Gastroesophageal sphincter (tissue), 4 donors: ENCODE results near the gene WFDC1. TPM values are rescaled to one million over a fixed set of nuclear protein-coding genes. Genes with fewer than 3 reads are reported as not detected.

ENCODE experiments used
- ATAC-seq: fragments of 150-250 bp; one replicate; pipeline ENCODE4 v1.9.1; 2016; ENCODE audit warnings: mild to moderate bottlenecking, moderate library complexity
- H3K27ac ChIP-seq, 4 donors: fragments of 200-600 bp; sonication (generic) in 3 of 4; 1 replicate in 3 of 4; 2 replicates in 1 of 4; pipeline ENCODE4 v1.5.1; 2016 to 2019
- H3K27me3 ChIP-seq: fragments of 200-600 bp; sonication (generic); one replicate; pipeline ENCODE4 v1.5.1; 2019
- H3K36me3 ChIP-seq, 2 donors: fragments of 200-600 bp; sonication (generic); one replicate each; pipeline ENCODE4 v1.5.1; 2019; ENCODE audit warnings: control low read depth in 1 of 2
- H3K4me1 ChIP-seq, 3 donors: fragments of 200-600 bp; sonication (generic); 1 replicate in 2 of 3; 2 replicates in 1 of 3; pipeline ENCODE4 v1.5.1; 2016 to 2019; ENCODE audit warnings: control low read depth in 2 of 3
- H3K4me3 ChIP-seq, 2 donors: fragments of 200-600 bp; sonication (generic); one replicate each; pipeline ENCODE4 v1.5.1; 2019; ENCODE audit warnings: mild to moderate bottlenecking in 1 of 2, moderate library complexity in 1 of 2
- H3K9me3 ChIP-seq, 3 donors: fragments of 200-600 bp; sonication (generic); one replicate each; pipeline ENCODE4 v1.5.1; 2017 to 2019; ENCODE audit warnings: control low read depth in 2 of 3
- EP300 ChIP-seq: sonication (generic); formaldehyde crosslinking; IDR thresholded peaks from one replicate; pipeline ENCODE4 v1.6.1; 2017; ENCODE audit warnings: antibody characterized with exemption, mild to moderate bottlenecking
- POLR2A ChIP-seq, 2 donors: fragments of 450-650 bp; IDR thresholded peaks; one replicate each; pipeline ENCODE4 v1.6.1; 2017; ENCODE audit warnings: antibody characterized with exemption in 2 of 2, mild to moderate bottlenecking in 2 of 2, moderate library complexity in 1 of 2
- POLR2AphosphoS5 ChIP-seq: sonication (generic); formaldehyde crosslinking; IDR thresholded peaks from one replicate; pipeline ENCODE4 v1.6.1; 2017; ENCODE audit warnings: antibody characterized with exemption
- WGBS, 2 donors: methylation state at CpG; one replicate each; pipeline ENCODE4 v1.1.5; 2018; ENCODE audit warnings: low coverage in 1 of 2; 5-methylcytosine and 5-hydroxymethylcytosine counted together
- small RNA-seq, 4 donors: library from RNA; depleted of rRNA; stranded (forward); fragments of <200 nt; gene quantifications; one replicate each; pipeline ENCODE3, GENCODE V24; 2016
- total RNA-seq, 4 donors: library from RNA; depleted of rRNA; stranded (reverse); fragments of >200 nt; gene quantifications; one replicate each; pipeline ENCODE4 v1.1.0, GENCODE V29; 2016
- TF ChIP-seq, protein P1 (sequence below), 4 experiments: fragments of 200-600 bp in 2 of 4; fragments of 450-650 bp in 2 of 4; sonication (generic) in 1 of 4; IDR thresholded peaks; one replicate each; pipeline ENCODE4 v1.5.1; 2017 to 2019; ENCODE audit warnings: antibody characterized with exemption in 4 of 4, mild to moderate bottlenecking in 2 of 4, moderate library complexity in 2 of 4

The WFDC1 gene
- total RNA-seq, 4 donors from 2014 or later = 25.0 to 53.1 (median 38.2) TPM

DNA sequence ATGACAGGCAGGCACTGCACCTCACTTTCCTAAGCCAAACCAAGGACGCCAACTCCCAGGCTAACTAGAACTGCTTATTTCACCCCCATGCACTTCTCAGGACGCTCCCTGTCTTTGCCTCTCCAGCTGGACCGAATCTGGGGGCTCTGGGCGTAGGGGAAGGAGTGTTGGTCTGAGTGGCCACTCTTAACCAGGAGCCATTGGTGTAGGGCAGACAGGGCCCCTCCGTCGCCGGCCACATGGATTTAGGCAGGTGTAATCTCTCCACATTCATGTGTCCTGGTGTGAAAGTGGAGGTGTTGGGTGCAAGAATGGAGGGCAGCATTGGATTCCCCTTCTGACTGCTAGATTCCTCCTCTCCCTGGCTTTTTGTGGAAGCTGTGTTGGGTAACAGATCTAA lies 83.4 kb downstream of the WFDC1 start:
- 80% methylated on average over 1 of the region's 7 CpGs; no CpG with 5 or more reads in 1 of the 2 donors for WGBS, 2 donors
- Histone ChIP-seq H3K27me3 (peaks cover 21% of the 10 kb centered on the region), H3K27ac (no peak overlapping the region), H3K36me3 (no peaks in the 10 kb centered on the region), H3K4me3 (no peak overlapping the region), H3K4me1 (no peaks in the 10 kb centered on the region), H3K9me3 (no peaks in the 10 kb centered on the region)
- no peak for ATAC-seq
- no peak for TF ChIP-seq POLR2AphosphoS5
- TF ChIP-seq, protein P1, sequence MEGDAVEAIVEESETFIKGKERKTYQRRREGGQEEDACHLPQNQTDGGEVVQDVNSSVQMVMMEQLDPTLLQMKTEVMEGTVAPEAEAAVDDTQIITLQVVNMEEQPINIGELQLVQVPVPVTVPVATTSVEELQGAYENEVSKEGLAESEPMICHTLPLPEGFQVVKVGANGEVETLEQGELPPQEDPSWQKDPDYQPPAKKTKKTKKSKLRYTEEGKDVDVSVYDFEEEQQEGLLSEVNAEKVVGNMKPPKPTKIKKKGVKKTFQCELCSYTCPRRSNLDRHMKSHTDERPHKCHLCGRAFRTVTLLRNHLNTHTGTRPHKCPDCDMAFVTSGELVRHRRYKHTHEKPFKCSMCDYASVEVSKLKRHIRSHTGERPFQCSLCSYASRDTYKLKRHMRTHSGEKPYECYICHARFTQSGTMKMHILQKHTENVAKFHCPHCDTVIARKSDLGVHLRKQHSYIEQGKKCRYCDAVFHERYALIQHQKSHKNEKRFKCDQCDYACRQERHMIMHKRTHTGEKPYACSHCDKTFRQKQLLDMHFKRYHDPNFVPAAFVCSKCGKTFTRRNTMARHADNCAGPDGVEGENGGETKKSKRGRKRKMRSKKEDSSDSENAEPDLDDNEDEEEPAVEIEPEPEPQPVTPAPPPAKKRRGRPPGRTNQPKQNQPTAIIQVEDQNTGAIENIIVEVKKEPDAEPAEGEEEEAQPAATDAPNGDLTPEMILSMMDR (IDR thresholded peaks at IDR 0.05) = no peak
- TF ChIP-seq EP300 = no peak
- TF ChIP-seq POLR2A (IDR thresholded peaks at IDR 0.05) = no peak

- H3K9me3 ChIP-seq = no peaks in the 10 kb centered on the region
- H3K27me3 ChIP-seq = peaks cover 21% of the 10 kb centered on the region
- no peaks in the 10 kb centered on the region for H3K36me3 ChIP-seq
- no peak overlapping the region for H3K4me3 ChIP-seq
- TF ChIP-seq EP300 = no peak
- no peak for TF ChIP-seq POLR2A (IDR thresholded peaks at IDR 0.05)
- TF ChIP-seq, protein P1 (IDR thresholded peaks at IDR 0.05) = no peak
- TF ChIP-seq POLR2AphosphoS5 = no peak
- H3K4me1 ChIP-seq = no peaks in the 10 kb centered on the region
- WGBS, 2 donors = 62 to 95% methylated on average over 7 to 8 of the region's 13 CpGs
- no peak for ATAC-seq
- H3K27ac ChIP-seq = no peak overlapping the region
Observed at GRCh38 chr16:84378567-84378966, 83.9 kb downstream of the WFDC1 start.

DNA sequence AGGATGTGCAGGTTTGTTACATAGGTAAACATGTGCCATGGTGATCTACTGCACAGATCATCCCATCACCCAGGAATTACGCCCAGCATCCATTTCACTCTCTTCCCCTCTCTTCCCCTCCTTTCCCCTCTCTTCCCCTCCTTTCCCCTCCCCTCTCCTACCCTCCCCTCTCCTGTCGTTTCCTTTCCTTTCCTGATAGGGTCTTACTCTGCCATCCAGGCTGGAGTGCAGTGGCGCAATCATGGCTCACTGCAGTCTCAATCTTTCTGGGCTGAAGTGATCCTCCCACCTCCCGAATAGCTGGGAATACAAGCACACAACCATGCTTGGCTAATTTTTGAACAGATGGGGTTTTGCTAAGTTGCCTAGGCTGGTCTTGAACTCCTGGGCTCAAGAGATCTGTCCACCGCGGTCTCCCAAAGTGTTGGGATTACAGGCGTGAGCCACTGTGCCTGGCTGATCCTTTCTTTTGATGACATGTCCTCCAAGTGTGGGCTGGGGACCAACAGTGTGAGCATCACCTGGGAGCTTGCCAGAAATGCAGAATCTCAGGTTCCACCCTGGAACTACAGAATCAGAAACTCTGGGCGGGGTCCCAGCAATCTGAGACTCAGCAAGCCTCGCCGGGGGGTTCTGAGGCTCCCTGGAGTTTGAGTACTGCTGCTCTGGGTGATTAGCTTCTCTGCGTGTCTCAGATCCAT lies 84.5 kb downstream of the WFDC1 start:
- no peak overlapping the region for H3K27ac ChIP-seq
- no peak for ATAC-seq
- TF ChIP-seq POLR2AphosphoS5 (no peak), EP300 (no peak), POLR2A (IDR thresholded peaks at IDR 0.05) (no peak)
- TF ChIP-seq, protein P1 (IDR thresholded peaks at IDR 0.05) = no peak
- no peaks in the 10 kb centered on the region for H3K36me3 ChIP-seq
- H3K9me3 ChIP-seq = peaks cover 0 to 5% (median 0%) of the 10 kb centered on the region in 3 donors
- WGBS, 2 donors = 42 to 56% methylated on average over 1 to 3 of the region's 11 CpGs
- H3K27me3 ChIP-seq = peaks cover 21% of the 10 kb centered on the region
- no peaks in the 10 kb centered on the region for H3K4me1 ChIP-seq
- no peak overlapping the region for H3K4me3 ChIP-seq

Small RNA genes within 50 kb of the gene (small RNA-seq; reads per million reads assigned to genes)
- gene RNA5SP433 = 0 reads per million in 4 donors

Other genes with a start within 250 kb of the WFDC1 start
- gene MBTPS1, start 177.9 kb upstream of the WFDC1 start, total RNA-seq = 10 to 100 TPM; 84.0 to 98.6 (median 90.9) TPM
- gene HSDL1, start 149.7 kb upstream of the WFDC1 start, total RNA-seq = 10 to 100 TPM; 10.1 to 19.2 (median 13.3) TPM
- gene DNAAF1, start 149.6 kb upstream of the WFDC1 start, total RNA-seq = under 1 TPM in 1 of 4 donors, not detected in 3; 0.27 TPM
- gene TAF1C, start 107.8 kb upstream of the WFDC1 start, total RNA-seq = 10 to 100 TPM; 16.1 to 51.4 (median 33.2) TPM
- under 1 TPM in 3 of 4 donors, not detected in 1; 0.27 to 0.47 (median 0.31) TPM for gene ADAD2, start 103.7 kb upstream of the WFDC1 start, total RNA-seq
- gene KCNG4, start 54.9 kb upstream of the WFDC1 start, total RNA-seq = not detected
- gene ATP2C2, start 73.7 kb downstream of the WFDC1 start, total RNA-seq = 1 to 10 TPM in 1 of 4 donors, under 1 TPM in 2, not detected in 1; 0.13 to 1.3 (median 0.31) TPM
- 10 to 100 TPM in 2 of 4 donors, 1 to 10 TPM in 2; 7.9 to 30.5 (median 10.4) TPM for gene MEAK7, start 209.8 kb downstream of the WFDC1 start, total RNA-seq